ENCODE data around the gene TAPBPL.

DNA sequence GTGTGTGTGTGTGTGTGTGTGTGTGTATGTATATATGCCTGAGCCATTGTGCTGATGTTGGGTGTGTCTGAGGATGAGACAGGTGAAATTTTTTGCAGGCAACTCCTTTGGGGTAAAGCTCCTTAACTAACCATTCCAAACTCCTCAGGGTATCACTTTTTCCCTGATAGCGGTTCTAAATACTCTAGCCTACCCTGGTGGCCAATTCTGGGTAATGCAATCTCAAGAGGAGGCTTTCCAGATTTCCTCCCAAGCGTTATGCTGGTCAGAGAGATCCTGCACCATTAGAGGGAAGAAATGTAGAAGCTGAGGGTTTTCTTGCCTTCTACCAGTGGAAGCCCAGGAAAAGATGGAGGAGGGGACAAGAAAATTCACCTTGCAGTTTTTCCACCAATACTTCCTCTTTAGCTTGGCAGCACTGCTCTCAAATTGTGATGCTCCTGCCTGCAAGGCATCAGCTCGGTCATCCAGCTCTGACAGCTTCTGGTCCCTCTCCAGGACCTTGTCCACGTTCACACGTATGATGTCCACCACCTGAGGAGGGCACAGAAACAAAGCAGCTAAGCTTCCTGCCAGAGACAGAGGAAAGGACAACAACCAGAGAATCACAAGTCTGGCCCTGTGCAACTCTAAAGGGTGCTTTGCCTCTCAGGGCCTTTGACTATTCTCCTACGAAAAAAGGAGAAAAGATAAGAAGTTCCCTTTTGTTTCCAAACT is 13.8 kb downstream of the TAPBPL start:
- TF ChIP-seq POLR2A (IDR thresholded peaks at IDR 0.05) (no peak), POLR2AphosphoS5 (IDR thresholded peaks at IDR 0.05) (no peak)

Data from gastroesophageal sphincter (tissue), 2 donors.